ENCODE measurements around the gene NOXO1. TPM values are rescaled to one million over a fixed set of nuclear protein-coding genes. Genes with fewer than 3 reads are reported as not detected.
A peak's percentile ranks its signal among the peaks of the same experiment; 100 is the strongest.
"Not testable (repeated sequence)": the region's sequence is repeated elsewhere in the genome, so short reads cannot be mapped to it uniquely, and the experiment has no call there.

The NOXO1 gene, protein sequence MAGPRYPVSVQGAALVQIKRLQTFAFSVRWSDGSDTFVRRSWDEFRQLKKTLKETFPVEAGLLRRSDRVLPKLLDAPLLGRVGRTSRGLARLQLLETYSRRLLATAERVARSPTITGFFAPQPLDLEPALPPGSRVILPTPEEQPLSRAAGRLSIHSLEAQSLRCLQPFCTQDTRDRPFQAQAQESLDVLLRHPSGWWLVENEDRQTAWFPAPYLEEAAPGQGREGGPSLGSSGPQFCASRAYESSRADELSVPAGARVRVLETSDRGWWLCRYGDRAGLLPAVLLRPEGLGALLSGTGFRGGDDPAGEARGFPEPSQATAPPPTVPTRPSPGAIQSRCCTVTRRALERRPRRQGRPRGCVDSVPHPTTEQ
- 0.66 TPM for polyA plus RNA-seq (2013, experiment 1 of 2; ENCODE audit: insufficient read length)
- not detected for polyA plus RNA-seq (2013, experiment 2 of 2; ENCODE audit: insufficient read length)

DNA sequence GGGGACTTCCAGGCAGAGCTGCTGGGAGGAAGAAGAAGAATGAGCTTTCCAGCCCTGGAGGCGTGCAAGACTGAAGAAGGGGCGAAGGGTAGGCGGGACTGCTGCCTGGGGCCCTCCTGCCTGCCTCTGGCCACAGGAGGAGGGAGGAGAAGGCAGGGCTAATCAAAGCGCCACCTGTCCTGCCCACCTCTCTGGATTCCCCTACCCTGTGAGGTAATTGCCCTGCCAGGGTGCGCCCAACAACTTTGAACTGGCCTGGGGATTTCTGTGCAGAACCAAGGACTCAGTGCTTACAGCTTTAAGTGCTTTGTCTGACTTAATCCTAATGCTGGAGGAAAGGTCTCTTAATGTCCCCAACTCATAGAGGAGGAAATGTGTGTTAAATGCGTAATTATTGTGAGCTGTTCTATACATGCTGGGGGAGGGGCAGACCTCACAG, at the start of gene NOXO1:
TSS of gene NOXO1 (minus strand) at position 72 of the 439 bp plus-strand sequence. CDS start 290 bp downstream, outside the sequence.
- DNase-seq = no peak

GRCh38 chr16:2030036-2030435, 48.8 kb upstream of the NOXO1 start:
- no peak for DNase-seq

DNA sequence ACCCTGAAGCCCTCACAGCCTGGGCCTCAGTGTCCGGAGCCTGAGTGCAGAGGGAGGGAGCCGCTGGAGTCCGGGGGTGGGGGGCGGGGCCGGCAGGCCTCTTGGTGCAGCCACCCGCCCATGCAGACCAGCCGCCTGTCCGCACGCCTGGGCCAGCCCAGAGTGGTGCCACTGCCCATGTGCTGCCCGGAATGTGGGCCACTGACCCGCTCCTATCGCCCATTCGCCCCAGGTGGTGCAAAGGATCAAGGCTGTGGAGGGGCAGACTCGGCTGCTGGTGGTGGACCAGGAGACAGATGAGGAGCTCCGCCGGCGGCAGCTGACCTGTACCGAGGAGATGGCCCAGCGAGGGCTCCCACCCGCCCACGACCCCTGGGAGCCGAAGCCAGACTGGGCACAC, 48.1 kb upstream of the NOXO1 start:
- no peak for DNase-seq

DNA sequence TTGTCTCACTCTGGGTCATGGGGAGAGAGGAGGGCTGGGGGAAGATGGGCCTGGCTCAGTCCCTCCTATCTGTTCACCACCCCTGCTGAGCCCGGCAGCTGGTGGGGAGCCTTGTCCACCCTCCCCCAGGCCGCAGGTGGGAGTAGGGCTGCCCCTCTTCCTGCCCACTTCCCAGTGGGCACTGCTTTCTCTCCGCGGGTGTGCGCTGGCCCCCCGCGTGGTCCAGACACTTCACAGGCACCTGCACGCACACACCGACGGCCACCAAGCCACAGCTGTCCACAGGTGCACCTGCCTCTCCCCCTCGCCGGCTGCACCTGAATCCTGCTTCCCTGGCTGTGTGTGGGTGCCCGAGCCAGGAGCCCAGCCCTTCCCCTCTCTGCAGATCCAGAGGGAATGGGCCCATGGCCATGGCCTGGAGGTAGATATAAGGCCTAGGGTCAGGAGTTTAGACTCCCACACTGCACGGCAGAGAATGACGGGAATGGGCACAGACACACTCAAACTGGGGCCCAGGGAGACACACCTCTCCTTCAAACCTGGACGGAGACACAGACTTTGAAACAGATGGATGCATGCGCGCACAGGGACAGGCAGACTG, 47.5 kb upstream of the NOXO1 start:
- no peak for DNase-seq

DNA sequence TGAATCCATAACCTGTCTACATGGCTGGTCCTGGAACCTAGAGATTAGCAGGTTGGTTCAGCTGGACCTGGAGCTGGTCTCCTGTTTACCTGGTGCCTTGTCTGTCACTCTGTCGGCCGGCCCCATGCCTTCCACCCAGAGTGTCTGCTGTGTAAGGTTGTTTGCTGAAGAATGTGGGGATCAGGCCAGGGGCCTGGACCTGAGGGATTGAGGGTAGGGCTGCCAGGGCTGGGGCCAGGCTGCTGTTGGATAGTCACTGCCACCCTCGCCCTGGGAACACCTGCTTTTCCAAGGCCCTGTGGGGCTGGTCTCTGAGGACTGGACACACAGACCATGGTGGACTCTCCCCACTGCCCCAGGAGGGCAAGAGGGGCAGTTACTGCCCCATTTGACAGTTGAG, 46.9 kb upstream of the NOXO1 start:
- DNase-seq = no peak

DNA sequence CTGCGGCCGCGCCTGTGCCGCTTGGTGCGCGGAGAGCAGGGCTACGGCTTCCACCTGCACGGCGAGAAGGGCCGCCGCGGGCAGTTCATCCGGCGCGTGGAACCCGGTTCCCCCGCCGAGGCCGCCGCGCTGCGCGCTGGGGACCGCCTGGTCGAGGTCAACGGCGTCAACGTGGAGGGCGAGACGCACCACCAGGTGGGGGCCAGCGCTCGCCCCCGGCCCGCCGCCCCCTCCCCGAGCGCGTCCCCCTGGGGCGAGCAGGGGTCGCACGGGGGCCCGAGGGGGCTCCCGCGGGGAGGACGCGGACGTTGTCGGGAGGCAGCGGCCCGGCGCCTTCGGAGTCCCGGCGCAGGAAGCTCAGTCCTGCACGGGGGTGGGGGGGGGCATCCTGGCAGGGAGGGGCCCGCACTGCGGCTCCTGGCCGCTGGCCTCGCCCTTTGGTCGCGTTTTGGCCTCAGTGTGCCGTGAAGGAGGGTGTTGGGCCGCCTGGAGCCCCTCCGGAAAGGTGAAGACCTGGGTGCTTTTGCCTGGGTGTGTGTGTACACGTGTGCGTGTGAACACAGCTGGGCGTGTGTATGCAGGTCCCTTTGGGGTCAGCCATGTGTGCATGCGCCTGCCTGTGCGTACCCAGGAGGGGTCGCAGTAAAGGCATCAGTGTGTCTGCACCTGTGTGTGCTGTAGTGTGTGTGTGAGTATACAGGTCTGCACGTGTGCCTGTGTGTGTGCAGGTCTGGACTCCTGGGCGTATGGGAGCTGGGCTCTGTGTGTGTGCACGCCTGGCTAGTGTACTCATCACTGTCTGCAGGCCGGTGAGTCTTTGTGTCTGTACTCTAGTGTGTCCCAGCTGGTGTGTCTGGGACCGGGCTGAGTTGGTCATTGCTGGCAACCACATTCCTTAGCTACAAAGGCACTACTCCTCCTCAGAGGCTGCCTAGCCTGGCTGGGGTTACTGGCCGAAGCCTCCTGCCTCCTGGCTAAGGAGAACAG, 46.0 kb upstream of the NOXO1 start:
- DNase-seq = peak; percentile 42

DNA sequence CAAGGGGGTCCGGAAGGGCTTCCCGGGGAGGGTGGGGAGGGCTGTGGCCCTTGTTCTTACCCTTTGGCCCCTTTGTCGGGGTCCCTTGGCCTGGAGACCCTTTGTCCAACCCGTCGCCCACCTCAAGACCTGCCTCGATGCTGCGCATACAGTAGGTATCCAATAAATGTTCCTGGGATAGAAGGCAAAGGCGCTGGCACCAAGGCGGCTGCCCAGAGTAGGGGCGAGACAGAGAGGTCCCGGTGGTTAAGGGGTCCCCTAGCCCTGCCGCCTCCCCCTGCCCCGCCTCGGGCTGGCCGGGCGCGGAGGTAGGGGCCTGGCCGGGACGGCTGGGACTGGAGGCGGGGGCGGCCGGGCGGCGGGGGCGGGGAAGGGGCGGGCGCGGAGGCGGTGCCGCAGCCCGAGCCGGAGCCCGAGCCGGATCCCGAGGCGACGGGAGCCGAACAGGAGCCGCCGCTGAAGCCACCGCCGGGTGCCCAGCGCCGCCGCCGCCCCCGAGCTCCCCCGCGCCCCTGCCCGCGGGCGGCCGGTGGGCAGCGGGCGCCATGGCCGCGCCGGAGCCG, 45.3 kb upstream of the NOXO1 start, which contains the start of gene NHERF2:
TSS of gene NHERF2 (plus strand) at position 442 of the 563 bp plus-strand sequence. CDS start at position 546, 104 bp downstream.
- no peak for DNase-seq

DNA sequence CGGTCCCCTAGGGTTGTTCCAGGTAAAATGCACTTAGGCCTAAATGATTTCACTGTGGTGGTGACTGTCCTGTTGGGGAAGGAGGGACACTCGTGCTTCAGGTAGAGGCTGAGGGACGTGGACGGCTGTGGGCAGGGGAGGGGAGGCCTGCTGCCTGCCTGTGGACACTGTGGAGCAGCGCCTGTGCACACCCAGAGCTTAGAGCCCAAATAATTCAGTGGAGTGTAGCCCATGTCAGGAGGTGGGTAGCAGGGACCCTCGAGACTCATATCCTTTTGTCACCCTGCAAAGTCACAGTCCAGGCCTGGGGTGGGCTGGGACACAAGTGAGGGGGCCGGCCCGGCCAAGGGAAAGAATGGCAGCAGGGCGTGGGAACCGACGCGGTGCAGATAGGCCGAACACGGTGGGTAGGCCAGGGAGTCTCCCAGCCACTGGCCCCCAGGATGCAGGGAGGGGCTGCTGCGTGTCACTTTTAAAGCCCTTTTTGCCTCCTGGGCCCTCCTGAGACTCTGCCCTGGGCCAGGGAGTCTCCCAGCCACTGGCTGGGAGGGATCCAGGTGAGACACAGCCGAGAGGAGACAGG, 44.7 kb upstream of the NOXO1 start:
- DNase-seq = no peak

- DNase-seq = no peak
Observed at GRCh38 chr16:2025251-2025650, 44.0 kb upstream of the NOXO1 start.

DNA sequence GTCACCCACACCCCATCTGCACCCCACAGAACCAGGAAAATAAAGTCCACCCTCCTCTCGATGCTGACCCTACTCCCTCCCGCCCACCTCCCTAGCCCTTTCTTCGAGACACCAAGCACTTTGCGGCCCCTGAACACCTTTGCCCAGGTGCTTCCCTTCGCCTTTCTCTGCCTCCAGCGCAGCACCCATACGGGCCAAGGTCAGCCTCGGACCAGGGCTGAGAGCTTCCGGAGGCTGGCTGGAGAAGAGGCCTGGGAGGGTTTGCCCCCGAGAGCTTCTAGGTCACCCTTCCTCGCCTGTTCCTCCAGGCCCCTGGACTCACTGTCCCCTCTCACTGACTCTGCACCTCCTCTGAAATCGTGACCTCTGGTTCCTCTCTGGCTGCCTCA, 42.8 kb upstream of the NOXO1 start:
- DNase-seq = no peak

DNA sequence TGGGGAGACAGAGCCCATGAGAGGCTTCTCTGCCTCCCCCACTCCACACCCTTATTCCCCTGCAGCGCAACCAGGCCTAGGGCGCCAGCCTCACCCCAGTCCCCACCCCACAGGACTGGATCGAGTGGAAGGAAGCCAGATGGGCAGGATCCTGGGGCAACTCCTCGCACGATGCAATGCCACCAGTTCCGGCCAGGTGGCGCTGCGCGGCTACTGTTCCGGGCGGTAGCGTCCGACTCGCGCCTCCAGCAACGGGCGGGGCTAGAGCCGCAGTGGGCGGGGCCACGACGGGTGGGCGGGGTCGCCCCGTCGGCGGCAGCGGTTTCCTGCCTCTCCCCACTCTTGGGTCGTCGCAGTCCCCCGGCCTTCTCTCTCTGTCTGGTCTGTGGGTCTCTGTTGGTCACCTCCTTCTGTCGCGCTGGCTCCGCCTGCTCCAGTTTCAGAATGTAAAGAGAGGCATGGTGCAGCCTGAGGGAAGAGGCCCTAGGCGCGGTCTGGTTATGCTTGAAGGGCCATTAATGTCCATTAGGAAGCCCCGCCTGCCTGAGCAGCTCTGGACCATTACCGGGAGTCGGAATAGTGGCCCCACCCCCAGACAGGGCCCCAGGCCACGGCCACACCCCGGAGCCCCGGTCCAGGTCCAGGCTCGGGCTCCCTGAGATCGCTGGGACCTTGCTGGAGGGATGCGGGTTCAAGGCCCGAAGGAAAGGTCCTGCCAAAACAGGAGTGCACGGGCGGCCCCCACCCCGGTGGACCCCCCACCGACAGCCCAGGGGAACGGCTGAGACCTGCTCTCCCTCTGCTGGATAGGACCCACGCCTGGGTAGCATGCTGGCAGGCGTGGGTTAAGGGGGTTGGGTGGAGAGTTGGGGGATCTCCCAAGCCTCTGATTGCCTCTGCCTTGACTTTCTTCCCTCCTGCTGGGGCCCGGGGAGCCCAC, 42.1 kb upstream of the NOXO1 start:
- DNase-seq = peak; percentile 79

DNA sequence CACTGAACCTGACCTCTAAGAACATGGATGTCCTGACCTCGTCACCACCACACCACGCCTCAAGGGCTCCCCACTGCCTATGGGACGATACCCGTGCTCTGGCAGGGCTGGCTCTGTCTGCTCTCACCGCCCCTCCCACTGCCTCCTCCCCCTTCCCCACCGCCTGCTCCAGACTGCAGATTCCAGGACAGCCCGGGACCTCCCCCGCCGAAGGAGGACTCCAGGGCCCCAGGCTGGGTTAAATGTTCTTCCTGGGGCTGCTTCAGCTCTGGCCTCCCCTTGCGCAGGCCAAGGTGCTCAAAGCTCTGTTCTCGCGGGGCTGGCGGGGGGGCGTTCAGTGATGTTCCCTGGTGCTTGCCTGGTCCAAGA, 41.4 kb upstream of the NOXO1 start:
- peak; percentile 62 for DNase-seq

DNA sequence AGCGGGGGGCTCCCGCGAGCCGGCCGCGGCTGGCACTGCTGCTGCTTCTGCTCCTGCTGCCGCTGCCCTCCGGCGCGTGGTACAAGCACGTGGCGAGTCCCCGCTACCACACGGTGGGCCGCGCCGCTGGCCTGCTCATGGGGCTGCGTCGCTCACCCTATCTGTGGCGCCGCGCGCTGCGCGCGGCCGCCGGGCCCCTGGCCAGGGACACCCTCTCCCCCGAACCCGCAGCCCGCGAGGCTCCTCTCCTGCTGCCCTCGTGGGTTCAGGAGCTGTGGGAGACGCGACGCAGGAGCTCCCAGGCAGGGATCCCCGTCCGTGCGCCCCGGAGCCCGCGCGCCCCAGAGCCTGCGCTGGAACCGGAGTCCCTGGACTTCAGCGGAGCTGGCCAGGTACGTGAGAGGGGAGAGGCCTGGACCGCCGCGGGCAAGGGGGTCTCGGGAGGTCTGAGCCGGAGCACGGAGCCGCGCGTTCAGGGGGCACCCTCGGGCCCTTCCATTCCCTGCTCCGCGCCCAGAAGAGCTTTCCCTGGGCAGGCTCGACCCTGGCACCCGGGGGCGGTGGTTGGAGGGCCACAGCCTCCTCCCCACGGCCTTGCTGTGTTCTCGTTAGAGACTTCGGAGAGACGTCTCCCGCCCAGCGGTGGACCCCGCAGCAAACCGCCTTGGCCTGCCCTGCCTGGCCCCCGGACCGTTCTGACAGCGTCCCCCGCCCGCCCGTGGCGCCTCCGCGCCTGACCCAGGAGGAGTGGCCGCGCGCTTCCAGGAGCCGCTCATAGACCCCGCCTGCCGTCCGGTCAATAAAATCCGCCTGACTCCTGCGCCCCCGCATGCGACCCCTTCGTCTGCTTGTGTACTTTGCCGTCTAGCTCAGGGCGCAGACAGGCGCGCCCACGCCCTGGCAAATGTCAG, 38.9 kb upstream of the NOXO1 start:
- no peak for DNase-seq

DNA sequence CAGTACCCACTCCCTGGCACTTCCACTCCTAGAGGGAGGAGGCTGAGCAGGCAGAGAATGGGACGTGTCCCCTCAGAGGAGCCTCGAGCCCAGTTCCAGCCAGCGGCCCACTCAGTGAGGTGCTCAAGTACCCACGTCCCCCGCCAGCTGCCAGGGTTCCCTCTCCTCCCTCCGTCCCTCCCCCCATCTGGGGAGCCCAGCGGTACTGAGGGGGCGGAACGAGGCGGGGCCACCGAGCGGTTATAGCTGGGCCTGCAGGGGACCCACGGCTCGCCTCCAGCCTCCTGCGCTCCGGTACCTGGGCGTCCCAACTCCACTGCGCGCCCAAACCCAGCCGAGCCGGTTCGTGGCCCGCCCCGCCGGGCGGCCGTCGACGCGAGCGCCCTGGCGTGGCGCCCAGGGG, 38.2 kb upstream of the NOXO1 start, which contains the start of gene NPW:
TSS of gene NPW (plus strand) at position 268 of the 403 bp plus-strand sequence.
- no peak for DNase-seq

GRCh38 chr16:2016407-2016922, 35.2 kb upstream of the NOXO1 start:
- no peak for DNase-seq

GRCh38 chr16:2015947-2016208, 34.6 kb upstream of the NOXO1 start:
- no peak for DNase-seq

- no peak for DNase-seq
Observed at GRCh38 chr16:2015117-2015946, 34.1 kb upstream of the NOXO1 start.

GRCh38 chr16:2013527-2013926, 32.3 kb upstream of the NOXO1 start:
- DNase-seq = no peak

DNA sequence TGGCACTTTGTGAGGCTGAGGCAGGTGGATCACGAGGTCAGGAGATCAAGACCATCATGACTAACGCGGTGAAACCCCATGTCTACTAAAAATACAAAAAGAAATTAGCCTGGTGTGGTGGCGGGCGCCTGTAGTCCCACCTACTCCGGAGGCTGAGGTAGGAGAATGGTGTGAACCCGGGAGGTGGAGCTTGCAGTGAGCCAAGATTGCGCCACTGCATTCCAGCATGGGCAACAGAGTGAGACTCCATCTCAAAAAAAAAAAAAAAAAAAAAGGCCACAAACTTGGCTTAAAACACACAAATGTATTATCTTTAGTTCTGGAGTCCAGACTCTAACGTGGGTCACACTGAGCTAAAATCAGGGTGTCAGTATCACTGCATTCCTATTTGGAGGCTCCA, 30.5 kb upstream of the NOXO1 start:
- DNase-seq = not testable (repeated sequence)
